RCC 7860 (cell line): ENCODE results near the gene REEP6.

Source experiments
- DNase-seq: peaks from one replicate; pipeline ENCODE4 v3.0.0-alpha.2; 2015; ENCODE audit warnings: low spot score
- FAIRE-seq: peaks from 2 replicates; lab custom pipeline; 2012; peaks lifted over from hg19 to GRCh38; lab: Jason Lieb, UNC

REEP6 gene

DNA sequence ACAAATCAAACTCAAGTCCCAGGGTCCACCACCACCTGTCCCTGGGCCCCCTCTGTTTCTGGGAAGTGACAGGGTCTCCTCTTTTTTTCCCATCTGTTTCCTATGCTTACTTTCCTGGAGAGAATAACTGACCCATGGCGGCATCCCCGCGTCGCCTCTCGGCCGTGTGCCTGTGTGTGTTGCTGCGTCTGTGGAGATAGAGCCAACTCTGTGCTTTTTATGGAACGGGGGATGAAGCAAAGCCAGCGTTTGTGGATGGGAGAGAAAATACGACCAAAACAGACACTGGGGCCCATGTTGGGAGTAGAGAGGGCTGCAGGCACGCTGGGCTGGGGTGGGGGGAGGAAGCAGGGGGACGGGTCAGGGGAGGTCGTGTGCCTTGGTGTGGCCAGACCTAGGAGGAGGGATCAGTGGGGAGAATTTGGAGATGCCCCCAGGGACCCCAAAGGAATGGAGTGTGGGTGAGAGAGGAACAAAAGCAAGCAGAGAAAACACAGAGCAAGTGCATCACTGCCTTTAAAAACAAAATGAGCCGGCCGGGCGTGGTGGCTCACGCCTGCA is 49.5 kb downstream of the REEP6 start:
- FAIRE-seq (no peak), DNase-seq (no peak)
